Upper lobe of right lung (tissue), 1 donor: ENCODE measurements around the gene MEI4. TPM values are rescaled to one million over a fixed set of nuclear protein-coding genes. Genes with fewer than 3 reads are reported as not detected.
"Not testable (repeated sequence)": the region's sequence is repeated elsewhere in the genome, so short reads cannot be mapped to it uniquely, and the experiment has no call there.

Experiments used
- ATAC-seq: fragments of 200-7000 bp; cut with Tn5 transposase; one replicate; pipeline ENCODE4 v1.9.1; 2020; ENCODE audit warnings: mild to moderate bottlenecking, moderate library complexity
- DNase-seq: peaks from one replicate; pipeline ENCODE4 v3.0.0-alpha.2; 2020
- H3K27ac ChIP-seq: fragments of 200-600 bp; one replicate; pipeline ENCODE4 v1.8.0; 2022
- H3K27me3 ChIP-seq: fragments of 200-600 bp; one replicate; pipeline ENCODE4 v1.8.0; 2022; ENCODE audit warnings: mild to moderate bottlenecking
- H3K36me3 ChIP-seq: fragments of 200-600 bp; one replicate; pipeline ENCODE4 v1.8.0; 2022
- H3K4me1 ChIP-seq: fragments of 200-600 bp; one replicate; pipeline ENCODE4 v1.8.0; 2022
- H3K4me3 ChIP-seq: fragments of 200-600 bp; one replicate; pipeline ENCODE4 v1.8.0; 2022; ENCODE audit warnings: mild to moderate bottlenecking
- H3K9me3 ChIP-seq: fragments of 200-600 bp; one replicate; pipeline ENCODE4 v1.8.0; 2022
- intact Hi-C: fragments of 100-400 bp; cut with DNase I; formaldehyde crosslinking; loops from one replicate; pipeline ENCODE4 v1.11.0; 2022
- total RNA-seq: library from RNA; stranded (reverse); fragmentation: NEBNext Ultra II Directional; extraction: Animal tissue kit (Norgen Biotek cat#: 25700); gene quantifications from one replicate; pipeline ENCODE4 v1.2.1, GENCODE V29; 2021
- TF ChIP-seq, protein P1 (sequence below): fragments of 200-600 bp; IDR thresholded peaks from one replicate; pipeline ENCODE4 v1.8.0; 2022; ENCODE audit warnings: antibody characterized with exemption
- donor health status: DM: no; HTN: yes; CAD: no; lungs with severe emphysema.

The MEI4 gene
- total RNA-seq, 1 donor from 2014 or later, result not detected

DNA sequence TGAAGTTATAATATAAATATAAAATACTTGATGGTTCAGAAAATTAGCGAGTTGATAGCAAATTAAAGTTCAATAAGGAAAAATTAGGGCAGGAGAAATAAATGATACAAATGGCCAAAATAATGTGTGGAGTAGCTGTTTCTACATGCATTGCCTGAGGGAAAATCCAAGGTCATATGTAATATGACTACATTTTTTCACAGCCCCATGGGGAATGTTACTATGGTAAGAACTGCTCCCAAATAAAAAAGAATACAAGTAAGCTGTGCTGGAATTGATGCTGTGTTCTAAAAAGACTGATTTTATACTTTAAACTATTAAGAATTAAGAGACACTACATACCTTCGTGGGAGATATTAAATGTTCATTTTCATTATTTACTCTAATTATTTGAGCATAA is 34.1 kb downstream of the MEI4 start:
- TF ChIP-seq, protein P1, sequence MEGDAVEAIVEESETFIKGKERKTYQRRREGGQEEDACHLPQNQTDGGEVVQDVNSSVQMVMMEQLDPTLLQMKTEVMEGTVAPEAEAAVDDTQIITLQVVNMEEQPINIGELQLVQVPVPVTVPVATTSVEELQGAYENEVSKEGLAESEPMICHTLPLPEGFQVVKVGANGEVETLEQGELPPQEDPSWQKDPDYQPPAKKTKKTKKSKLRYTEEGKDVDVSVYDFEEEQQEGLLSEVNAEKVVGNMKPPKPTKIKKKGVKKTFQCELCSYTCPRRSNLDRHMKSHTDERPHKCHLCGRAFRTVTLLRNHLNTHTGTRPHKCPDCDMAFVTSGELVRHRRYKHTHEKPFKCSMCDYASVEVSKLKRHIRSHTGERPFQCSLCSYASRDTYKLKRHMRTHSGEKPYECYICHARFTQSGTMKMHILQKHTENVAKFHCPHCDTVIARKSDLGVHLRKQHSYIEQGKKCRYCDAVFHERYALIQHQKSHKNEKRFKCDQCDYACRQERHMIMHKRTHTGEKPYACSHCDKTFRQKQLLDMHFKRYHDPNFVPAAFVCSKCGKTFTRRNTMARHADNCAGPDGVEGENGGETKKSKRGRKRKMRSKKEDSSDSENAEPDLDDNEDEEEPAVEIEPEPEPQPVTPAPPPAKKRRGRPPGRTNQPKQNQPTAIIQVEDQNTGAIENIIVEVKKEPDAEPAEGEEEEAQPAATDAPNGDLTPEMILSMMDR, result no peak
- H3K36me3 ChIP-seq, result no peaks in the 10 kb centered on the region
- H3K9me3 ChIP-seq, result no peaks in the 10 kb centered on the region
- no peak overlapping the region for H3K4me3 ChIP-seq
- ATAC-seq, result no peak
- intact Hi-C loops, result no loop called here
- no peak for DNase-seq
- H3K4me1 ChIP-seq, result no peaks in the 10 kb centered on the region
- no peaks in the 10 kb centered on the region for H3K27me3 ChIP-seq
- H3K27ac ChIP-seq, result no peak overlapping the region

DNA sequence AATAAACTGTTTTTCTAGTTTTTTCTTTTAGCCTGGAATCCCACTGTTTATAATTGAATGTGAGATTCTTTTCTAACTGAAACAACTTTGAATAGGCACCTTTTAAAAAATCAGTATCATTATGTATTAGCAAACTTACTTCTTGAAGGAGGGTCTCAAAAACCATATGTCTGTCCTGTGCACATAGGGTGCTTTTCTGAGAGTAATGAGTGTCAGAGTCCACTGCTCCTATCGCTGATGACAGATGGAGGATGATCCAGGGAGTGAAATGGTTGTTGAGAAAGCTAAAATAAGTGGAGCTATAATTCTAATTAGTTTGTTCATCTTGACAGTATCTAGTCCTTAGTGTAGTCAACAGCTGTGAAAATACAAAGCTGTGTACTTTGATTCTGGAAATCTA is 35.8 kb downstream of the MEI4 start:
- H3K9me3 ChIP-seq, result no peaks in the 10 kb centered on the region
- no peak overlapping the region for H3K4me3 ChIP-seq
- no peaks in the 10 kb centered on the region for H3K27me3 ChIP-seq
- DNase-seq (no peak), ATAC-seq (no peak)
- intact Hi-C loops, result no loop called here
- no peak overlapping the region for H3K27ac ChIP-seq
- H3K36me3 ChIP-seq, result no peaks in the 10 kb centered on the region
- TF ChIP-seq, protein P1, result no peak
- H3K4me1 ChIP-seq, result no peaks in the 10 kb centered on the region

DNA sequence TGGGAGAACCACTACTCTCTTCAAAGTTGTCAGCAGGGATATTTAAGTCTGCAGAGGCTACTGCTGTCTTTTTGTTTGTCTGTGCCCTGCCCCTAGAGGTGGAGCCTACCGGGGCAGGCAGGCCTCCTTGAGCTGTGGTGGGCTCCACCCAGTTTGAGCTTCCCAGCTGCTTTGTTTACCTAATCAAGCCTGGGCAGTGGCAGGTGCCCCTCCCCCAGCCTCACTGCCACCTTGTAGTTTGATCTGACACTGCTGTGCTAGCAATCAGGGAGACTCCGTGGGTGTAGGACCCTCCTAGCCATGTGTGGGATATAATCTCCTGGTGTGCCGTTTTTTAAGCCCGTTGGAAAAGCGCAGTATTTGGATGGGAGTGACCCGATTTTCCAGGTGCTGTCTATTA is 47.3 kb downstream of the MEI4 start:
- ATAC-seq, H3K9me3 ChIP-seq, H3K36me3 ChIP-seq, H3K27me3 ChIP-seq, H3K4me3 ChIP-seq, H3K4me1 ChIP-seq, DNase-seq, intact Hi-C loops, H3K27ac ChIP-seq: not testable (repeated sequence)

DNA sequence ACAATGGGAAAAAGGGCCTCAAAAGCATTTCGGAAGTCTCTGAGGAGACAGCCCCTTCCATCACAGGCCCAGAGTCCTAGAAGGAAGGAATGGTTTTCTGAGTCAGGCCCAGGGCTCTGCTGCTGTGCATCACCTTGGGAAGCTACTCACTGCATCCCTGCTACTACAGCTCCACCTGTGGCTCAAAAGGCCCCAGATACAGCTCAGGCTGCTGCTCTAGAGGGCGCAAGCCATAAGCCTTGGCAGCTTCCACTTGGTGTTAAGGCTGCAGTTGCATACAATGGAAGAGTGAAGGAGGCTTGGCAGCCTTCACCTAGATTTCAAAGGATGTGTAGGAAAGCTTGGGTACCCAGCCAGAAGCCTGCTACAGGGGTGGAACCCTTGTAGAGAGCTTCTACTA is 54.8 kb downstream of the MEI4 start:
- intact Hi-C loops, result no loop called here
- H3K36me3 ChIP-seq, result no peaks in the 10 kb centered on the region
- no peaks in the 10 kb centered on the region for H3K27me3 ChIP-seq
- ATAC-seq (no peak), DNase-seq (no peak)
- TF ChIP-seq, protein P1, result no peak
- H3K9me3 ChIP-seq, result no peaks in the 10 kb centered on the region
- H3K27ac ChIP-seq, result no peak overlapping the region
- no peaks in the 10 kb centered on the region for H3K4me1 ChIP-seq
- H3K4me3 ChIP-seq, result no peak overlapping the region

DNA sequence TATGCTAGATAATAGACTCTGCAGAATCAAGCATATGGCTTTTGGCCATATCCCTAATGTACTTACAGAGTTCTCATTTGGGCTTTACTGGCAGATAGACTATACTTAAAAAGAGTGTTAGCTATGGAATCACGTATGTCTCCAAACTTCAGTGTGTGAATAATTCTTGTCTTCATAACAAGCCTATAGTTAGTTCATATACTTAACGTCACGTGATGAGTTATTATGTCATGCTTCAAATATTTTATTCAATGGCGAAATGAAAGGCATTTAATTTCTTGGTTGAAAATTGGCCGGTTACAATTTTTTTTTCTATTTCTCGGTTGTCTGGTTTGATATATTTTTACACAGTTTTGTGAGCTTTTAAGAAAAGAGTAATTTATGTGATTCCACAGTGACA is 62.7 kb downstream of the MEI4 start:
- ATAC-seq (no peak), DNase-seq (no peak)
- H3K27ac ChIP-seq, result no peak overlapping the region
- intact Hi-C loops, result no loop called here
- no peaks in the 10 kb centered on the region for H3K27me3 ChIP-seq
- TF ChIP-seq, protein P1, result no peak
- H3K9me3 ChIP-seq, result no peaks in the 10 kb centered on the region
- no peaks in the 10 kb centered on the region for H3K4me1 ChIP-seq
- no peak overlapping the region for H3K4me3 ChIP-seq
- no peaks in the 10 kb centered on the region for H3K36me3 ChIP-seq

DNA sequence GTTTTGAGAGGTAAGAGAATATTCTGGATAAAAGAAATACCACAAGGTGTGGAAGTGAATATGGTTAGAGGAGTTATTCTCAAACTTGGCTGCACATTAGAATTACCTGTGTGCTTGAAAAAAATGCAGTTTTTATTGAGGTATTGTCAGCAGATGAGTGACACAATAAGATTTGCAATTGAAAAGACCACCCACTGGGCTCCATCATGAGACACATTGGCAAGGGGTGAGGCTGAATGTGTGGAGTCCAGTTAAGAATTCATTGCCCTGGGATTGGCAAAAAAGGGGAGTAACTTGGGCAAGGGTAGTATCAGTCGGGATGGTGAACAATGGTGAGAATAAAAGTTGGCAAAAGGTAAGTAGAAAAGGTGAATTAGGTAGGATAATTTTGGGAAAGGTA is 63.5 kb downstream of the MEI4 start:
- no peak for DNase-seq
- ATAC-seq, result no peak
- TF ChIP-seq, protein P1, result no peak
- intact Hi-C loops, result no loop called here
- Histone ChIP-seq H3K27me3 (no peaks in the 10 kb centered on the region), H3K9me3 (no peaks in the 10 kb centered on the region), H3K36me3 (no peaks in the 10 kb centered on the region), H3K27ac (no peak overlapping the region), H3K4me3 (no peak overlapping the region), H3K4me1 (no peaks in the 10 kb centered on the region)

DNA sequence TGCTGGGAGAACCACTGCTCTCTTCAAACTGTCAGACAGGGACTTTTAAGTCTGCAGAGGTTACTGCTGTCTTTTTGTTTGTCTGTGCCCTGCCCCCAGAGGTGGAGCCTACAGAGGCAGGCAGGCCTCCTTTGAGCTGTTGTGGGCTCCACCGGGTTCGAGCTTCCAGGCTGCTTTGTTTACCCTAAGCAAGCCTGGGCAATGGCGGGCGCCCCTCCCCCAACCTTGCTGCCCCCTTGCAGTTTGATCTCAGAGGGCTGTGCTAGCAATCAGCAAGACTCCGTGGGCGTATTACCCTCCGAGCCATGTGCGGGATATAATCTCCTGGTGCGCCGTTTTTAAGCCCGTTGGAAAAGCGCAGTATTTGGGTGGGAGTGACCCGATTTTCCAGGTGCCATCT is 83.2 kb downstream of the MEI4 start:
- intact Hi-C loops, H3K9me3 ChIP-seq, H3K4me1 ChIP-seq, ATAC-seq, H3K4me3 ChIP-seq, H3K27ac ChIP-seq, DNase-seq, H3K27me3 ChIP-seq, H3K36me3 ChIP-seq: not testable (repeated sequence)
